Liver (tissue), 9 donors: ENCODE data around the gene SLC38A2. TPM values are rescaled to one million over a fixed set of nuclear protein-coding genes. Genes with fewer than 3 reads are reported as not detected.

Experiments used
- DNase-seq: peaks from one replicate; pipeline ENCODE4 v3.0.0-alpha.2; 2017; ENCODE audit warnings: low spot score
- H3K27ac ChIP-seq, 2 donors: one replicate each; pipeline ENCODE4 v1.7.0; 2013; ENCODE audit warnings: inconsistent platforms in 2 of 2, low read length in 2 of 2, control low read depth in 1 of 2, low read depth in 1 of 2, mild to moderate bottlenecking in 1 of 2
- H3K27me3 ChIP-seq, 4 donors: one replicate each; pipeline versions ENCODE4 v1.6.1 to v1.7.0; 2013; ENCODE audit warnings: low read length in 3 of 4, inconsistent platforms in 1 of 4, mild to moderate bottlenecking in 1 of 4, moderate library complexity in 1 of 4; ENCODE audit not compliant: control insufficient read depth in 4 of 4, insufficient read depth in 4 of 4
- H3K36me3 ChIP-seq, 4 donors: one replicate each; pipeline versions ENCODE4 v1.6.1 to v1.7.0; 2013; ENCODE audit warnings: low read length in 3 of 4, mild to moderate bottlenecking in 3 of 4, low read depth in 1 of 4, moderate library complexity in 1 of 4; ENCODE audit not compliant: control insufficient read depth in 4 of 4, insufficient read depth in 3 of 4
- H3K4me1 ChIP-seq, 4 donors: one replicate each; pipeline versions ENCODE4 v1.6.1 to v1.7.0; 2013; ENCODE audit warnings: low read length in 3 of 4, mild to moderate bottlenecking in 3 of 4, moderate library complexity in 1 of 4; ENCODE audit not compliant: control insufficient read depth in 4 of 4, insufficient read depth in 4 of 4
- H3K4me3 ChIP-seq, 3 donors: one replicate each; pipeline versions ENCODE4 v1.6.1 to v1.7.0; 2013; ENCODE audit warnings: low read length in 3 of 3, control low read depth in 1 of 3, low read depth in 1 of 3, mild to moderate bottlenecking in 1 of 3
- H3K9ac ChIP-seq, 2 donors: one replicate each; pipeline ENCODE4 v1.7.0; 2013; ENCODE audit warnings: low read length in 2 of 2, mild to moderate bottlenecking in 2 of 2, moderate library complexity in 2 of 2, control low read depth in 1 of 2, low read depth in 1 of 2
- H3K9me3 ChIP-seq, 4 donors: one replicate each; pipeline versions ENCODE4 v1.6.1 to v1.7.0; 2013; ENCODE audit warnings: low read length in 3 of 4; ENCODE audit not compliant: control insufficient read depth in 4 of 4
- EGR1 ChIP-seq, 2 donors: IDR thresholded peaks; 2 replicates each; pipeline ENCODE4 v1.6.1; 2016 to 2018; ENCODE audit warnings: antibody characterized with exemption in 2 of 2, low read depth in 2 of 2
- FOXA1 ChIP-seq: IDR thresholded peaks from 2 replicates; pipeline ENCODE4 v1.6.1; 2016; ENCODE audit warnings: antibody characterized with exemption
- FOXA2 ChIP-seq: IDR thresholded peaks from 2 replicates; pipeline ENCODE4 v1.6.1; 2016; ENCODE audit warnings: antibody characterized with exemption
- GABPA ChIP-seq, 2 donors: IDR thresholded peaks in 1 of 2; conservative IDR thresholded peaks in 1 of 2; 2 replicates each; pipeline ENCODE4 v1.6.1; 2016; ENCODE audit warnings: antibody characterized with exemption in 2 of 2, mild to moderate bottlenecking in 1 of 2, moderate library complexity in 1 of 2
- HNF4A ChIP-seq, 2 donors: conservative IDR thresholded peaks; 2 replicates each; pipeline ENCODE4 v1.6.1; 2016; ENCODE audit warnings: antibody characterized with exemption in 2 of 2, mild to moderate bottlenecking in 2 of 2
- HNF4G ChIP-seq: IDR thresholded peaks from 2 replicates; pipeline ENCODE4 v1.6.1; 2016; ENCODE audit warnings: antibody characterized with exemption
- JUND ChIP-seq, 2 donors: IDR thresholded peaks; 2 replicates each; pipeline ENCODE4 v1.6.1; 2016; ENCODE audit warnings: antibody characterized with exemption in 2 of 2
- RAD21 ChIP-seq, 2 donors: IDR thresholded peaks; 2 replicates each; pipeline ENCODE4 v1.6.1; 2016; ENCODE audit warnings: antibody characterized with exemption in 2 of 2, mild to moderate bottlenecking in 2 of 2
- RXRA ChIP-seq, 2 donors: IDR thresholded peaks; 2 replicates each; pipeline ENCODE4 v1.6.1; 2017 to 2018; ENCODE audit warnings: antibody characterized with exemption in 2 of 2, mild to moderate bottlenecking in 1 of 2
- SP1 ChIP-seq: IDR thresholded peaks from 2 replicates; pipeline ENCODE4 v1.6.1; 2018; ENCODE audit warnings: antibody characterized with exemption, mild to moderate bottlenecking
- TAF1 ChIP-seq: conservative IDR thresholded peaks from 2 replicates; pipeline ENCODE4 v1.6.1; 2016; ENCODE audit warnings: antibody characterized with exemption, mild to moderate bottlenecking
- YY1 ChIP-seq: IDR thresholded peaks from 2 replicates; pipeline ENCODE4 v1.6.1; 2016; ENCODE audit warnings: antibody characterized with exemption, mild to moderate bottlenecking
- WGBS: extraction: QIAGEN DNeasy Blood & Tissue Kit; methylation state at CpG from one replicate; pipeline ENCODE4 v1.1.7; 2013; 5-methylcytosine and 5-hydroxymethylcytosine counted together
- polyA plus RNA-seq, 2 donors: library from polyadenylated mRNA; stranded (reverse) in 1 of 2; unstranded in 1 of 2; fragments of 200-250 nt in 1 of 2; fragments of >200 nt in 1 of 2; fragmentation: Nextera tagmentation in 1 of 2; extraction: Ambion mirVana in 1 of 2; gene quantifications; one replicate each; pipeline versions ENCODE4 v1.2.1 to v1.2.3, GENCODE V29; 2013 to 2015
- total RNA-seq, 2 donors: library from RNA; depleted of rRNA; stranded (reverse); fragments of >200 nt; gene quantifications; one replicate each; pipeline ENCODE4 v1.2.3, GENCODE V29; 2014
- TF ChIP-seq, protein P1 (sequence below): fragments of 150-350 bp; IDR thresholded peaks from 2 replicates; pipeline ENCODE4 v1.5.1; 2017; ENCODE audit warnings: improper control_type of control experiment, low read depth, low read length; ENCODE audit not compliant: missing input control
- TF ChIP-seq, protein P2 (sequence below): IDR thresholded peaks from 2 replicates; pipeline ENCODE4 v1.6.1; 2016; ENCODE audit warnings: antibody characterized with exemption
- TF ChIP-seq, protein P3 (sequence below): IDR thresholded peaks from 2 replicates; pipeline ENCODE4 v1.6.1; 2016; ENCODE audit warnings: antibody characterized with exemption
- TF ChIP-seq, protein P4 (sequence below): IDR thresholded peaks from 2 replicates; pipeline ENCODE4 v1.6.1; 2016; ENCODE audit warnings: antibody characterized with exemption
- donor health status: healthy.
- donor health status: healthy.
- donor health status: healthy.
- donor health status: healthy.
- donor health status: healthy.

SLC38A2 gene
- total and polyA plus RNA-seq, 4 donors = 50.6 to 472 (median 97.4) TPM

DNA sequence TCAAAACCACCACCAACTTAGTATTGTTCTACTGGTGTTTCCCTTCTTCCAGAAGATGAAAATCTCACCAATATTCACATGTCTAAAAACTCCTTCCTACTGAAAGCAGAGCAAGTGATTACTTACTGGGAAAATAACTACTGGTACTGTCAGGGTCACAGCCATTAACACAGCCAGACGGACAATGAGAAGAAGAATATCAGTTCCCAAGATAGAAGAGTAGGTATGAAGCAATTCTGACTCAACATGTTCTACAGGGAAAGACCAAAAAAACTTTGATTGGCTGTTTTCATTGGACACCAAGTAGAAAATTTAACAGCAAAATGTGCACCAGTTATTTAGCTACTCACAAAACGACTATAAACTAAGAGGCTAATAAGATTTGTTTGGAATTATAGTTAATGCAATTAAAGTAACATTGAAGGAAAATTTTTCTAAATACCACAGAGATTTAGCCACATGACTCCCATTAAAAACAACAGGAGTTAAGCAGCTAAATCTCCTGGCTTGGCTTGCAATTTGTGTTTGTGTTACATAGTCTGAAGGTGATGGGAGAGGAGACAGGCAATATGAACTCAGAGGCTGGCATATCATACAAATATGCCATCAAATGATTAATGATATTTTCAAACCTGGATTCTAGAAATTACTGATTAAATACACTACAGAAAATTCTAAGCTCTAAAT is 9.5 kb downstream of the SLC38A2 start (continued):
- TF ChIP-seq, protein P1, sequence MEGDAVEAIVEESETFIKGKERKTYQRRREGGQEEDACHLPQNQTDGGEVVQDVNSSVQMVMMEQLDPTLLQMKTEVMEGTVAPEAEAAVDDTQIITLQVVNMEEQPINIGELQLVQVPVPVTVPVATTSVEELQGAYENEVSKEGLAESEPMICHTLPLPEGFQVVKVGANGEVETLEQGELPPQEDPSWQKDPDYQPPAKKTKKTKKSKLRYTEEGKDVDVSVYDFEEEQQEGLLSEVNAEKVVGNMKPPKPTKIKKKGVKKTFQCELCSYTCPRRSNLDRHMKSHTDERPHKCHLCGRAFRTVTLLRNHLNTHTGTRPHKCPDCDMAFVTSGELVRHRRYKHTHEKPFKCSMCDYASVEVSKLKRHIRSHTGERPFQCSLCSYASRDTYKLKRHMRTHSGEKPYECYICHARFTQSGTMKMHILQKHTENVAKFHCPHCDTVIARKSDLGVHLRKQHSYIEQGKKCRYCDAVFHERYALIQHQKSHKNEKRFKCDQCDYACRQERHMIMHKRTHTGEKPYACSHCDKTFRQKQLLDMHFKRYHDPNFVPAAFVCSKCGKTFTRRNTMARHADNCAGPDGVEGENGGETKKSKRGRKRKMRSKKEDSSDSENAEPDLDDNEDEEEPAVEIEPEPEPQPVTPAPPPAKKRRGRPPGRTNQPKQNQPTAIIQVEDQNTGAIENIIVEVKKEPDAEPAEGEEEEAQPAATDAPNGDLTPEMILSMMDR = no peak
- no peak for TF ChIP-seq TAF1
- no peak for TF ChIP-seq EGR1 (IDR thresholded peaks at IDR 0.05; ENCODE audit: low read depth in 2 of 2)

DNA sequence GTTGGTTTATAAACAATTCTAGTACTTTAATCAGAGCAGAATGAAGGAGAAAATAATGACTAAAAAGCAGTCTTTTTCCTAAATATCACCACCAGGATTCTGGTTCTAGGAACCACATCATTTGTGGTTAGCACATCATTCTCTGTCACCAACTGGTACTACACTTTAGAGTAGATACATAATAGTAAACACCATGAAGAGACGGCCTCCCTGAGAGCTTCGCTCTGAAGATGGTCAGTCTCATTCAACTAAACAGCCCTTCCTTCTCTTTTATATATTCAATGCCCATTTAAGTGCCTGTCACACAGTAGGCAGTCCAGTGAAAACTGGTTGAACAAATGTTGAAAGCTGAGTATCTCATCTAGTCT is 10.9 kb downstream of the SLC38A2 start:
- peaks cover 8 to 77% (median 74%) of the 10 kb centered on the region in 4 donors for H3K36me3 ChIP-seq
- peaks cover 0 to 19% (median 12%) of the 10 kb centered on the region in 4 donors for H3K4me1 ChIP-seq
- WGBS = 92% methylated on average over 2 of the region's 2 CpGs
- no peak for DNase-seq
- H3K27me3 ChIP-seq = no peaks in the 10 kb centered on the region
- peak overlapping the region in 1 of 2 donors; percentile 24 for H3K27ac ChIP-seq
- no peaks in the 10 kb centered on the region for H3K9me3 ChIP-seq
- H3K4me3 ChIP-seq = no peak overlapping the region
- no peak for TF ChIP-seq TAF1
- TF ChIP-seq, protein P1 = no peak
- no peak for TF ChIP-seq FOXA1
- no peak for TF ChIP-seq FOXA2
- TF ChIP-seq, protein P2, sequence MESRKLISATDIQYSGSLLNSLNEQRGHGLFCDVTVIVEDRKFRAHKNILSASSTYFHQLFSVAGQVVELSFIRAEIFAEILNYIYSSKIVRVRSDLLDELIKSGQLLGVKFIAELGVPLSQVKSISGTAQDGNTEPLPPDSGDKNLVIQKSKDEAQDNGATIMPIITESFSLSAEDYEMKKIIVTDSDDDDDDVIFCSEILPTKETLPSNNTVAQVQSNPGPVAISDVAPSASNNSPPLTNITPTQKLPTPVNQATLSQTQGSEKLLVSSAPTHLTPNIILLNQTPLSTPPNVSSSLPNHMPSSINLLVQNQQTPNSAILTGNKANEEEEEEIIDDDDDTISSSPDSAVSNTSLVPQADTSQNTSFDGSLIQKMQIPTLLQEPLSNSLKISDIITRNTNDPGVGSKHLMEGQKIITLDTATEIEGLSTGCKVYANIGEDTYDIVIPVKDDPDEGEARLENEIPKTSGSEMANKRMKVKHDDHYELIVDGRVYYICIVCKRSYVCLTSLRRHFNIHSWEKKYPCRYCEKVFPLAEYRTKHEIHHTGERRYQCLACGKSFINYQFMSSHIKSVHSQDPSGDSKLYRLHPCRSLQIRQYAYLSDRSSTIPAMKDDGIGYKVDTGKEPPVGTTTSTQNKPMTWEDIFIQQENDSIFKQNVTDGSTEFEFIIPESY = no peak
- no peak for TF ChIP-seq SP1
- TF ChIP-seq, protein P3, sequence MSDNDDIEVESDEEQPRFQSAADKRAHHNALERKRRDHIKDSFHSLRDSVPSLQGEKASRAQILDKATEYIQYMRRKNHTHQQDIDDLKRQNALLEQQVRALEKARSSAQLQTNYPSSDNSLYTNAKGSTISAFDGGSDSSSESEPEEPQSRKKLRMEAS = no peak
- no peak for TF ChIP-seq RXRA (IDR thresholded peaks at IDR 0.05)
- no peak for TF ChIP-seq EGR1 (IDR thresholded peaks at IDR 0.05; ENCODE audit: low read depth in 2 of 2)
- TF ChIP-seq, protein P4, sequence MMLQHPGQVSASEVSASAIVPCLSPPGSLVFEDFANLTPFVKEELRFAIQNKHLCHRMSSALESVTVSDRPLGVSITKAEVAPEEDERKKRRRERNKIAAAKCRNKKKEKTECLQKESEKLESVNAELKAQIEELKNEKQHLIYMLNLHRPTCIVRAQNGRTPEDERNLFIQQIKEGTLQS = no peak
- peak overlapping the region in 1 of 2 donors; percentile 33 for H3K9ac ChIP-seq

DNA sequence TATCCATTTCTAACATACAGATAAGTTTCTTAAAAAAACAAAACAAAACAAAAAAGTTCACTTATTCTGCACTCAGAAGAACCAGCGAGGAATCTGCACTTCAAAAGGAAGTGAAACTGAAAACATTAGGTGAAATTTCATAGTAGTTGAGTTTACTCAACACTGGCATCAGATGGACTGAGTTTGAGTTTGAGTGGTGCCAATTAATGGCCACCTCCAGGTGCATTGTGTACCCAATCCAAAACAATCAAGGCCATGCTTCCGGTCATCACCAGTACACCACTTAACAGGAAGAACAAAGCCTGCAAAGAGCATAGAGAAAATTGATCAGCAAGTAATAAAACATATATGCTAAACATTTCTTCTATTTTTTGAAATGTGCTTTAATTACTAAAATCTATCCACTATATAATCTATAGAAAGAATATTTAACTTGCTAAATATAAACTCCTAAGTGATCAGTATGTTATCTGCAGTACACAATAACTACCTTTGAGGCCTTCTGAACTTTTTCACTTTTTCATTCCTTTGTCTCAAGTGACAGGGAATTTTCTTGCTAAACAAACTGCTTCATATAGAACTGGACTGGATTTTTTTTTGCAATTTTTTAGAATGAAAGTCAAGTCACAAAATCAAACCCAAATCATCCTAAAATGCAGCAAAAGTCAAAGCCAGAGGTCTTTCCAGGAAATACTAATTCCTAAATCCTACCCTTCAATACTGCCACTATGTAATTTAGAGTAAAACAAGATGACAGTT is 11.5 kb downstream of the SLC38A2 start:
- no peak for DNase-seq
- Histone ChIP-seq H3K27ac (peak overlapping the region; percentile 13 to 33), H3K9ac (no peak overlapping the region), H3K27me3 (no peaks in the 10 kb centered on the region), H3K4me1 (peaks cover 0 to 14% (median 9%) of the 10 kb centered on the region in 4 donors), H3K4me3 (no peak overlapping the region), H3K9me3 (no peaks in the 10 kb centered on the region), H3K36me3 (peaks cover 8 to 72% (median 68%) of the 10 kb centered on the region in 4 donors)
- no peak for TF ChIP-seq GABPA (IDR thresholded peaks at IDR 0.05 in 1 of 2, conservative IDR thresholded peaks at IDR 0.05 in 1 of 2)
- TF ChIP-seq, protein P1 = no peak
- peak; percentile 34 for TF ChIP-seq SP1
- TF ChIP-seq EGR1 (IDR thresholded peaks at IDR 0.05; ENCODE audit: low read depth in 2 of 2) = no peak
- TF ChIP-seq TAF1 = no peak
- no peak for TF ChIP-seq JUND (IDR thresholded peaks at IDR 0.05)
- peak; percentile 16 for TF ChIP-seq RXRA (IDR thresholded peaks at IDR 0.05)
- TF ChIP-seq FOXA2 = no peak
- peak in 1 of 2 donors; percentile 18 for TF ChIP-seq RAD21 (IDR thresholded peaks at IDR 0.05)
- TF ChIP-seq HNF4G = no peak
- TF ChIP-seq YY1 = peak; percentile 35
- TF ChIP-seq, protein P4 = no peak
- no peak for TF ChIP-seq HNF4A (conservative IDR thresholded peaks at IDR 0.05)
- no peak for TF ChIP-seq FOXA1
- 34% methylated on average over 2 of the region's 2 CpGs for WGBS
